ENCODE data around the gene CD200R1.

DNA sequence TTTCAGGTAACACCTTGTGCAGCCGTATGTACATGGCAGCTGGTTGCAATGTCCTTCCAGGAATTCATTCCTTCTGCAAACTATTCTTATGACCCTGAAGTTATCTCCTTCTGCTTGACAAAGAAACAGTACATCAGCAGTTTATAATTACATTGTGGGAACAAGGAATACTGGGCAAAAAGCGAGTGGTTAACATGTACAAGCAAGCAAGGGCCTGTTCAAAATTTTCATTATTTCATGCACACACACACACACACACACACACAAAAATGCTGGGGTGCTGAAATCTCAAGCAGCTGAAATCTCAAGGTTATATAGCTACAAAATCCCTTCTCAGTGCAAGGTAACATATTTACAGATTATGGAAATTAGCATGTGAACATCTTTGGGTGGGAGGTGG is 46.6 kb upstream of the CD200R1 start:
- TF ChIP-seq POLR2AphosphoS5 (IDR thresholded peaks at IDR 0.05), result no peak
- TF ChIP-seq, protein P1, sequence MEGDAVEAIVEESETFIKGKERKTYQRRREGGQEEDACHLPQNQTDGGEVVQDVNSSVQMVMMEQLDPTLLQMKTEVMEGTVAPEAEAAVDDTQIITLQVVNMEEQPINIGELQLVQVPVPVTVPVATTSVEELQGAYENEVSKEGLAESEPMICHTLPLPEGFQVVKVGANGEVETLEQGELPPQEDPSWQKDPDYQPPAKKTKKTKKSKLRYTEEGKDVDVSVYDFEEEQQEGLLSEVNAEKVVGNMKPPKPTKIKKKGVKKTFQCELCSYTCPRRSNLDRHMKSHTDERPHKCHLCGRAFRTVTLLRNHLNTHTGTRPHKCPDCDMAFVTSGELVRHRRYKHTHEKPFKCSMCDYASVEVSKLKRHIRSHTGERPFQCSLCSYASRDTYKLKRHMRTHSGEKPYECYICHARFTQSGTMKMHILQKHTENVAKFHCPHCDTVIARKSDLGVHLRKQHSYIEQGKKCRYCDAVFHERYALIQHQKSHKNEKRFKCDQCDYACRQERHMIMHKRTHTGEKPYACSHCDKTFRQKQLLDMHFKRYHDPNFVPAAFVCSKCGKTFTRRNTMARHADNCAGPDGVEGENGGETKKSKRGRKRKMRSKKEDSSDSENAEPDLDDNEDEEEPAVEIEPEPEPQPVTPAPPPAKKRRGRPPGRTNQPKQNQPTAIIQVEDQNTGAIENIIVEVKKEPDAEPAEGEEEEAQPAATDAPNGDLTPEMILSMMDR (IDR thresholded peaks at IDR 0.05; ENCODE audit: poor library complexity, severe bottlenecking), result no peak
- TF ChIP-seq TAF1 (IDR thresholded peaks at IDR 0.05; ENCODE audit: low read depth), result no peak
- no peak for TF ChIP-seq RAD21 (conservative IDR thresholded peaks at IDR 0.05)
- no peak for TF ChIP-seq EZH2 (IDR thresholded peaks at IDR 0.05; ENCODE audit: borderline replicate concordance, insufficient read depth, low read length, poor library complexity, severe bottlenecking)
